Hepatocyte (in vitro differentiated cells): ENCODE results near the gene MYO5A.

Experiments
- EZH2 ChIP-seq: fragments of 200-600 bp; sonication (generic); IDR thresholded peaks from 2 replicates; pipeline ENCODE4 v1.6.1; 2016; ENCODE audit warnings: antibody characterized with exemption, mild to moderate bottlenecking, borderline replicate concordance
- EZH2phosphoT487 ChIP-seq: fragments of 200-600 bp; sonication (generic); IDR thresholded peaks from one replicate; pipeline ENCODE4 v1.6.1; 2018; ENCODE audit warnings: antibody characterized with exemption, mild to moderate bottlenecking, low read depth, moderate library complexity; ENCODE audit not compliant: unreplicated experiment, severe bottlenecking
- TF ChIP-seq, protein P1 (sequence below): fragments of 200-600 bp; sonication (generic); IDR thresholded peaks from 2 replicates; pipeline ENCODE4 v1.5.1; 2016; ENCODE audit warnings: antibody characterized with exemption, mild to moderate bottlenecking; ENCODE audit not compliant: poor library complexity

DNA sequence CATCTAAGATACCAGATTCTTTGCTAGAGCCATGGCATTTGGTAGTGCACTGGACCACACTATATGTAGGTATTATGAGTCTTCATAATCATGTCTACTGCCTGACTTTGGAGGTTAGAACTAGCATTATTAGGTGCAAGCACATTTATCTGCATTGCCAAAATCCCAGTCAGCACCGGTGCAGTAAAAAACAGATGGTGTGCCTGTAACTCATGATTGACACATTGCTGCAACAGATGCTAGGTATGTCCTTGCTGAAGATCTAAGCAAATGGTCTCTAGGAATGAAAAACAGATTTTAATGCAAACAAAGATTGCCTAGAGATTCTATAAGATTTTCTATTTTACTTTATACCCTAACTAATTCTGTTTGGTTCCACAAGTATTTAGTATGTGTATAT lies 47.7 kb downstream of the MYO5A start:
- TF ChIP-seq, protein P1, sequence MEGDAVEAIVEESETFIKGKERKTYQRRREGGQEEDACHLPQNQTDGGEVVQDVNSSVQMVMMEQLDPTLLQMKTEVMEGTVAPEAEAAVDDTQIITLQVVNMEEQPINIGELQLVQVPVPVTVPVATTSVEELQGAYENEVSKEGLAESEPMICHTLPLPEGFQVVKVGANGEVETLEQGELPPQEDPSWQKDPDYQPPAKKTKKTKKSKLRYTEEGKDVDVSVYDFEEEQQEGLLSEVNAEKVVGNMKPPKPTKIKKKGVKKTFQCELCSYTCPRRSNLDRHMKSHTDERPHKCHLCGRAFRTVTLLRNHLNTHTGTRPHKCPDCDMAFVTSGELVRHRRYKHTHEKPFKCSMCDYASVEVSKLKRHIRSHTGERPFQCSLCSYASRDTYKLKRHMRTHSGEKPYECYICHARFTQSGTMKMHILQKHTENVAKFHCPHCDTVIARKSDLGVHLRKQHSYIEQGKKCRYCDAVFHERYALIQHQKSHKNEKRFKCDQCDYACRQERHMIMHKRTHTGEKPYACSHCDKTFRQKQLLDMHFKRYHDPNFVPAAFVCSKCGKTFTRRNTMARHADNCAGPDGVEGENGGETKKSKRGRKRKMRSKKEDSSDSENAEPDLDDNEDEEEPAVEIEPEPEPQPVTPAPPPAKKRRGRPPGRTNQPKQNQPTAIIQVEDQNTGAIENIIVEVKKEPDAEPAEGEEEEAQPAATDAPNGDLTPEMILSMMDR, result no peak
- no peak for TF ChIP-seq EZH2phosphoT487
- TF ChIP-seq EZH2, result no peak
